ENCODE results near the gene PPAN.

PPAN gene

GRCh38 chr19:10141479-10141878 is 35.3 kb downstream of the PPAN start:
- ATAC-seq = no peak
- TF ChIP-seq CREB5 (CRISPR knock-in tag; IDR thresholded peaks at IDR 0.05; ENCODE audit: low read depth) (no peak), OSR1 (CRISPR knock-in tag; IDR thresholded peaks at IDR 0.05) (no peak), TCF4 (CRISPR knock-in tag; IDR thresholded peaks at IDR 0.05; ENCODE audit: borderline replicate concordance) (no peak), GLIS3 (CRISPR knock-in tag; IDR thresholded peaks at IDR 0.05) (no peak), PPARA (CRISPR knock-in tag; IDR thresholded peaks at IDR 0.05; ENCODE audit: borderline replicate concordance) (no peak), TSHZ2 (CRISPR knock-in tag; IDR thresholded peaks at IDR 0.05) (no peak)
- TF ChIP-seq, protein P1, sequence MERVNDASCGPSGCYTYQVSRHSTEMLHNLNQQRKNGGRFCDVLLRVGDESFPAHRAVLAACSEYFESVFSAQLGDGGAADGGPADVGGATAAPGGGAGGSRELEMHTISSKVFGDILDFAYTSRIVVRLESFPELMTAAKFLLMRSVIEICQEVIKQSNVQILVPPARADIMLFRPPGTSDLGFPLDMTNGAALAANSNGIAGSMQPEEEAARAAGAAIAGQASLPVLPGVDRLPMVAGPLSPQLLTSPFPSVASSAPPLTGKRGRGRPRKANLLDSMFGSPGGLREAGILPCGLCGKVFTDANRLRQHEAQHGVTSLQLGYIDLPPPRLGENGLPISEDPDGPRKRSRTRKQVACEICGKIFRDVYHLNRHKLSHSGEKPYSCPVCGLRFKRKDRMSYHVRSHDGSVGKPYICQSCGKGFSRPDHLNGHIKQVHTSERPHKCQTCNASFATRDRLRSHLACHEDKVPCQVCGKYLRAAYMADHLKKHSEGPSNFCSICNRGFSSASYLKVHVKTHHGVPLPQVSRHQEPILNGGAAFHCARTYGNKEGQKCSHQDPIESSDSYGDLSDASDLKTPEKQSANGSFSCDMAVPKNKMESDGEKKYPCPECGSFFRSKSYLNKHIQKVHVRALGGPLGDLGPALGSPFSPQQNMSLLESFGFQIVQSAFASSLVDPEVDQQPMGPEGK (CRISPR knock-in tag; IDR thresholded peaks at IDR 0.05; ENCODE audit: borderline replicate concordance) = no peak

DNA sequence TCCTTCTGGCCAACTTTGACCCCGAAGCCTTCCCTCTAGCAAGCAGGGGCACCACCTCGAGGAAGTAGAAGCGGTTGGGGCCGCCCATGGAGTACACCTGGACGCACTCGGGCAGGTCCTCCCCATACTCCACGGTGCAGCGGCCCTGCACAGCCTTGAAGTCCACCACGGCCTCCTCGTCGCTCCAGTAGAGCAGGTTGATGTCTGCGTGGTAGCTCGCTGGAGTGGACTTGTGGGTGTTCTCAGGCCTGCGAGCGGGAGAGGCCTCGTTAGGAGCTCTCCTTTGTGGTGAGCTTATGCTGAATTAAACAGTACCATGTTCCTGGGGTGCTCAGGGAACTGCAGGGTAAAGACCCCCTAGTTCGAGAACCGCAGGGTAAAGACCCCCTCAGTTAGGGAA is 35.8 kb downstream of the PPAN start:
- TF ChIP-seq TOX (CRISPR knock-in tag; IDR thresholded peaks at IDR 0.05; ENCODE audit: borderline replicate concordance) (no peak), TSHZ2 (CRISPR knock-in tag; IDR thresholded peaks at IDR 0.05) (no peak), ZFP30 (CRISPR knock-in tag; IDR thresholded peaks at IDR 0.05) (no peak), ZFP3 (CRISPR knock-in tag; IDR thresholded peaks at IDR 0.05) (no peak), PPARA (CRISPR knock-in tag; IDR thresholded peaks at IDR 0.05; ENCODE audit: borderline replicate concordance) (no peak), ZNF8 (CRISPR knock-in tag; IDR thresholded peaks at IDR 0.05) (no peak), ZNF565 (CRISPR knock-in tag; conservative IDR thresholded peaks at IDR 0.05; ENCODE audit: low read depth) (no peak), ZC3H10 (CRISPR knock-in tag; IDR thresholded peaks at IDR 0.05) (no peak), POU6F1 (CRISPR knock-in tag; IDR thresholded peaks at IDR 0.05; ENCODE audit: borderline replicate concordance, low read depth) (no peak), ZNF70 (CRISPR knock-in tag; IDR thresholded peaks at IDR 0.05) (no peak), CREB5 (CRISPR knock-in tag; IDR thresholded peaks at IDR 0.05; ENCODE audit: low read depth) (no peak), ESRRG (CRISPR knock-in tag; IDR thresholded peaks at IDR 0.05) (no peak), RARB (CRISPR knock-in tag; IDR thresholded peaks at IDR 0.05) (no peak), ARNTL (CRISPR knock-in tag; IDR thresholded peaks at IDR 0.05; ENCODE audit: borderline replicate concordance, low read depth) (no peak), ISL1 (CRISPR knock-in tag; IDR thresholded peaks at IDR 0.05) (no peak), TCF4 (CRISPR knock-in tag; IDR thresholded peaks at IDR 0.05; ENCODE audit: borderline replicate concordance) (no peak), OSR1 (CRISPR knock-in tag; IDR thresholded peaks at IDR 0.05) (no peak), GLIS3 (CRISPR knock-in tag; IDR thresholded peaks at IDR 0.05) (no peak)
- TF ChIP-seq, protein P1 (CRISPR knock-in tag; IDR thresholded peaks at IDR 0.05; ENCODE audit: borderline replicate concordance) = no peak
- no peak for ATAC-seq
